GM23248 (cell line): ENCODE measurements around the gene PRICKLE2. TPM values are rescaled to one million over a fixed set of nuclear protein-coding genes. Genes with fewer than 3 reads are reported as not detected.

Experiments used
- DNase-seq: peaks from one replicate; pipeline ENCODE4 v3.0.0-alpha.2; 2015
- H2AFZ ChIP-seq: fragments of 200-600 bp; sonication (generic); 2 replicates; pipeline ENCODE4 v1.6.1; 2016; ENCODE audit warnings: antibody characterized with exemption
- H3F3A ChIP-seq: fragments of 200-600 bp; sonication (generic); 2 replicates; pipeline ENCODE4 v1.6.1; 2016; ENCODE audit warnings: mild to moderate bottlenecking, antibody characterized with exemption, mixed run types; ENCODE audit not compliant: insufficient read depth
- H3K27ac ChIP-seq: fragments of 200-600 bp; sonication (generic); 2 replicates; pipeline ENCODE4 v1.5.1; 2016; ENCODE audit warnings: mild to moderate bottlenecking
- H3K27me3 ChIP-seq: fragments of 200-600 bp; sonication (generic); replicated peaks from 2 replicates; pipeline ENCODE4 v1.6.1; 2016; ENCODE audit warnings: mild to moderate bottlenecking; ENCODE audit not compliant: insufficient read depth
- H3K36me3 ChIP-seq: fragments of 200-600 bp; sonication (generic); 2 replicates; pipeline ENCODE4 v1.6.1; 2016; ENCODE audit warnings: low read depth, mild to moderate bottlenecking
- H3K4me1 ChIP-seq: fragments of 200-600 bp; sonication (generic); 2 replicates; pipeline ENCODE4 v1.6.1; 2016; ENCODE audit warnings: mild to moderate bottlenecking; ENCODE audit not compliant: insufficient read depth
- H3K4me2 ChIP-seq: fragments of 200-600 bp; sonication (generic); one replicate; pipeline ENCODE4 v1.6.1; 2016; ENCODE audit warnings: mild to moderate bottlenecking; ENCODE audit not compliant: unreplicated experiment
- H3K4me3 ChIP-seq: fragments of 200-600 bp; sonication (generic); 2 replicates; pipeline ENCODE4 v1.5.1; 2016; ENCODE audit warnings: mild to moderate bottlenecking
- H3K79me2 ChIP-seq: fragments of 200-600 bp; sonication (generic); 2 replicates; pipeline ENCODE4 v1.6.1; 2016; ENCODE audit warnings: mild to moderate bottlenecking; ENCODE audit not compliant: insufficient read depth
- H3K9ac ChIP-seq: fragments of 200-600 bp; sonication (generic); 2 replicates; pipeline ENCODE4 v1.6.1; 2016; ENCODE audit warnings: mild to moderate bottlenecking
- H3K9me2 ChIP-seq: fragments of 200-600 bp; sonication (generic); 2 replicates; pipeline ENCODE4 v1.6.1; 2016; ENCODE audit warnings: mixed run types, mild to moderate bottlenecking, moderate library complexity; ENCODE audit not compliant: insufficient read depth
- H3K9me3 ChIP-seq: fragments of 200-600 bp; sonication (generic); one replicate; pipeline ENCODE4 v1.6.1; 2017; ENCODE audit warnings: low read depth
- H4K20me1 ChIP-seq: fragments of 200-600 bp; sonication (generic); 2 replicates; pipeline ENCODE4 v1.6.0; 2016; ENCODE audit not compliant: insufficient read depth
- EZH2 ChIP-seq: fragments of 200-600 bp; sonication (generic); IDR thresholded peaks from 2 replicates; pipeline ENCODE4 v1.6.1; 2018; ENCODE audit warnings: antibody characterized with exemption, mild to moderate bottlenecking; ENCODE audit not compliant: insufficient read depth, poor library complexity, severe bottlenecking
- EZH2phosphoT487 ChIP-seq: fragments of 200-600 bp; sonication (generic); IDR thresholded peaks from 2 replicates; pipeline ENCODE4 v1.6.1; 2018; ENCODE audit warnings: antibody characterized with exemption, moderate library complexity, mild to moderate bottlenecking, low read depth; ENCODE audit not compliant: insufficient read depth
- WGBS, 2 experiments: methylation state at CpG; one replicate each; pipeline ENCODE4 v1.1.6; 2015 to 2017; ENCODE audit warnings: low lambda C conversion rate in 2 of 2, low coverage in 1 of 2; ENCODE audit errors: missing lambda C conversion rate in 2 of 2; 5-methylcytosine and 5-hydroxymethylcytosine counted together
- in situ Hi-C: fragments of 300-500 bp; cut with MboI; formaldehyde crosslinking; loops from 2 replicates; pipeline ENCODE4 v1.15.0; 2020
- polyA plus RNA-seq: library from polyadenylated mRNA; unstranded; fragments of >200 nt; fragmentation: Nextera tagmentation; extraction: Ambion mirVana; gene quantifications from 2 replicates; pipeline ENCODE4 v1.2.1, GENCODE V29; 2016
- total RNA-seq: library from RNA; depleted of rRNA; stranded (reverse); fragments of >200 nt; shearing (Covaris generic); gene quantifications from 2 replicates; pipeline ENCODE4 v1.2.3, GENCODE V29; 2014

The PRICKLE2 gene
- total and polyA plus RNA-seq, 2 experiments from 2014 or later: 7.3 to 19.6 TPM

- Histone ChIP-seq H3K9me3 (no peaks in the 10 kb centered on the region), H3K27ac (no peak overlapping the region), H3K36me3 (peaks cover 14% of the 10 kb centered on the region; the same call in 1 of the 2 replicates), H3K79me2 (peaks cover 74% of the 10 kb centered on the region), H3K27me3 (no peaks in the 10 kb centered on the region), H3K4me1 (no peaks in the 10 kb centered on the region), H4K20me1 (0 out of 2 replicates have a peak, but pooled peaks cover 3% of the 10 kb centered on the region), H3F3A (no peaks in the 10 kb centered on the region), H3K9ac (no peak overlapping the region), H3K4me2 (no peak overlapping the region), H3K9me2 (no peaks in the 10 kb centered on the region), H3K4me3 (no peak overlapping the region), H2AFZ (no peak overlapping the region)
- WGBS, 2 experiments: 72 to 78% methylated on average over 2 of the region's 2 CpGs
- DNase-seq: no peak
- TF ChIP-seq EZH2phosphoT487 (no peak), EZH2 (no peak)
- in situ Hi-C loops: no loop called here
Observed at GRCh38 chr3:64111872-64112271, 113.4 kb downstream of the PRICKLE2 start.

DNA sequence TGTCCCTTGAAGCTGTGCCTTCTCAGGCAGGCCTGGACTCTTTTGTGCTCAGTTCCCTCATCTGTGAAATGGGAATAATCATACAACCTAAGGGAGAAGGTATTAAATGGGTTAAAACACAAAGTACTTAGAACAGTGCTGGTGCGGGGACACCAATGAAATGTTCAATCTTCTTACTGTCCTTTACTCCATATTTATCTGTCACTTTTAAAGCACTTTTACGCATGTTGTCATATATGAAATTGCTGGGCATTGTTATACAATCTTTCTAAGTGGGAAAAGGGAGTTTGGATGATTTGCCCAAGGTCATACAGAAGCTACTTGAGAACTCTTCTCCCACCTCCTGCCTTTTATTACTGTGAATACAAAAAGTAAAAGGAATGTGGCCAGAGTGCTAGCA is 114.2 kb downstream of the PRICKLE2 start:
- in situ Hi-C loops: no loop called here
- 0 out of 2 replicates have a peak, but pooled peaks cover 3% of the 10 kb centered on the region for H4K20me1 ChIP-seq

DNA sequence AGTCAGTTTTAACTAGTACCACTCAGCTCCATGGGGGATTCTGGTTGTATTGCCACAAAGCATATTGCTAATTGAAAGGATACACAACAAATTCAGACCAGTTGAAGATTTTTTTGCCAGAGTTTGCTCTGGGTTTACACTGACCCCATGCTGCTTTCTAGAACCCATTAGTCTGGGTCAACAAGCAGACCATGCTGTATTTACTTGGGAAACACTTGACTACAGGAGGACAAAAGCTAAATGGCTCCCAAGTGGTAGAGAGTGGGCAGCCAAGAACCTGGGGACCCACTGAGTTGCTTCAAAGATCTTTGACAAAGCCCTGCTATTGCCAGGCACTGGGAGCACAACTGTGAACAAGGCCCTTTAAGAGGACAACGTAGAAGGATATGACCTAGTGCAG is 115.2 kb downstream of the PRICKLE2 start:
- peaks cover 20% of the 10 kb centered on the region; the same call in 1 of the 2 replicates for H3K36me3 ChIP-seq
- peaks cover 64% of the 10 kb centered on the region for H3K79me2 ChIP-seq
- no peak overlapping the region for H3K27ac ChIP-seq
- peaks cover 7% of the 10 kb centered on the region for H3K4me1 ChIP-seq
- no peak for DNase-seq
- no peaks in the 10 kb centered on the region for H3K9me2 ChIP-seq
- H3F3A ChIP-seq: peaks cover 5% of the 10 kb centered on the region; the same call in 1 of the 2 replicates
- H3K9ac ChIP-seq: no peak overlapping the region
- H3K9me3 ChIP-seq: no peaks in the 10 kb centered on the region
- H2AFZ ChIP-seq: no peak overlapping the region
- H3K4me3 ChIP-seq: no peak overlapping the region
- TF ChIP-seq EZH2phosphoT487 (no peak), EZH2 (no peak)
- 0 out of 2 replicates have a peak, but pooled peaks cover 3% of the 10 kb centered on the region for H4K20me1 ChIP-seq
- in situ Hi-C loops: no loop called here
- H3K4me2 ChIP-seq: no peak overlapping the region
- H3K27me3 ChIP-seq: no peaks in the 10 kb centered on the region
- 58 to 61% methylated on average over 1 of the region's 1 CpG for WGBS, 2 experiments

More for the DNA sequence above, 114.2 kb downstream of the PRICKLE2 start:
- DNase-seq: no peak
- H3K4me3 ChIP-seq: no peak overlapping the region
- WGBS, 2 experiments: 97% methylated on average over 2 of the region's 2 CpGs
- H3F3A ChIP-seq: no peaks in the 10 kb centered on the region
- no peaks in the 10 kb centered on the region for H3K27me3 ChIP-seq
- no peaks in the 10 kb centered on the region for H3K4me1 ChIP-seq
- no peaks in the 10 kb centered on the region for H3K9me3 ChIP-seq
- H3K27ac ChIP-seq: no peak overlapping the region
- no peak overlapping the region for H2AFZ ChIP-seq
- peaks cover 67% of the 10 kb centered on the region for H3K79me2 ChIP-seq
- peaks cover 14% of the 10 kb centered on the region; the same call in 1 of the 2 replicates for H3K36me3 ChIP-seq
- TF ChIP-seq EZH2phosphoT487: no peak
- TF ChIP-seq EZH2: no peak
- no peak overlapping the region for H3K4me2 ChIP-seq
- H3K9me2 ChIP-seq: no peaks in the 10 kb centered on the region
- no peak overlapping the region for H3K9ac ChIP-seq

GRCh38 chr3:64109438-64109837 is 115.8 kb downstream of the PRICKLE2 start:
- 0 out of 2 replicates have a peak, but pooled peaks cover 3% of the 10 kb centered on the region for H4K20me1 ChIP-seq
- TF ChIP-seq EZH2: no peak
- TF ChIP-seq EZH2phosphoT487: no peak
- no peak overlapping the region for H3K9ac ChIP-seq
- H2AFZ ChIP-seq: no peak overlapping the region
- H3F3A ChIP-seq: peaks cover 5% of the 10 kb centered on the region; the same call in 1 of the 2 replicates
- no peak overlapping the region for H3K27ac ChIP-seq
- no peaks in the 10 kb centered on the region for H3K27me3 ChIP-seq
- no peak overlapping the region for H3K4me2 ChIP-seq
- peaks cover 14% of the 10 kb centered on the region for H3K4me1 ChIP-seq
- WGBS, 2 experiments: 90 to 97% methylated on average over 1 of the region's 1 CpG
- H3K9me3 ChIP-seq: no peaks in the 10 kb centered on the region
- H3K9me2 ChIP-seq: no peaks in the 10 kb centered on the region
- no peak for DNase-seq
- H3K36me3 ChIP-seq: peaks cover 17% of the 10 kb centered on the region; the same call in 1 of the 2 replicates
- peaks cover 64% of the 10 kb centered on the region for H3K79me2 ChIP-seq
- in situ Hi-C loops: no loop called here
- no peak overlapping the region for H3K4me3 ChIP-seq
